ENCODE data around the gene DPY30.
A peak's percentile ranks its signal among the peaks of the same experiment; 100 is the strongest.

DPY30 gene

DNA sequence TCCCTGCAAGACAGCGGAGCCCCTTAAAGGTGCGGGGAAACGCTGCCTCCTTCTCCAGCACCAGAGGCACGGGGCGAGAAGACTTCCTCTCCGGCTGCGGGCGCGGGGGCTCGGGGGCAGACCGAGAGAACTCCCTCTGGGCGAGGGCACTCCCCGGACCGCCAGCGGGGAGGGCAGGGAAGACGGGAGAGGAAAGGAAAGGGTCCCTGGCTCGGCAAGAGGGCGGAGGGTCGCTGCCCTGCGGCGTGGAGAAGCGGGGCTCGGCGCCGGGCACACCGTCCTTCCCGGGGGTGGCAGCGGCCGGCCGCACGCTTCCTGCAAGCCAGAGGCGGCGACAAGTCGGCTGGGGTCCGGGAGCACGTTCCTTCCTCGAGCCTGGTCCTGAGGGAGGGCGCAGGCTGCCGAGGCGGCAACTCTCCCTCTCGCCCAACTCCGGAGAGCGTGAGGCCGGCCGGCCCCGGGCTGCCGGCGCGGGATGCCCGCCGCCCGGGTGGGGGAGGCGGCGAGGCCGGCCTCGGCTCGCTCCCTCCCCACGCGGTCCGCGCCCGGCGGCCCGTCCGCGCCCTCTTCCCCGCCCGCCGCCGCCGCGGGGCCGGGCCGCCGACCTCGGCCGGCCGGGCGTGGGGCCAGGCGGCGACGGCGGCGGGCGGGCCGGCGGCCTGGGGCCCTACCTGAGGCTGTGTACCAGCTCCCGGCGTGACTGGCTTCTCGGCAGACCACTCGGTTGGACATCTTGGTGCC is 29.9 kb downstream of the DPY30 start:
- DNase-seq (ENCODE audit: low read depth): no peak

DNA sequence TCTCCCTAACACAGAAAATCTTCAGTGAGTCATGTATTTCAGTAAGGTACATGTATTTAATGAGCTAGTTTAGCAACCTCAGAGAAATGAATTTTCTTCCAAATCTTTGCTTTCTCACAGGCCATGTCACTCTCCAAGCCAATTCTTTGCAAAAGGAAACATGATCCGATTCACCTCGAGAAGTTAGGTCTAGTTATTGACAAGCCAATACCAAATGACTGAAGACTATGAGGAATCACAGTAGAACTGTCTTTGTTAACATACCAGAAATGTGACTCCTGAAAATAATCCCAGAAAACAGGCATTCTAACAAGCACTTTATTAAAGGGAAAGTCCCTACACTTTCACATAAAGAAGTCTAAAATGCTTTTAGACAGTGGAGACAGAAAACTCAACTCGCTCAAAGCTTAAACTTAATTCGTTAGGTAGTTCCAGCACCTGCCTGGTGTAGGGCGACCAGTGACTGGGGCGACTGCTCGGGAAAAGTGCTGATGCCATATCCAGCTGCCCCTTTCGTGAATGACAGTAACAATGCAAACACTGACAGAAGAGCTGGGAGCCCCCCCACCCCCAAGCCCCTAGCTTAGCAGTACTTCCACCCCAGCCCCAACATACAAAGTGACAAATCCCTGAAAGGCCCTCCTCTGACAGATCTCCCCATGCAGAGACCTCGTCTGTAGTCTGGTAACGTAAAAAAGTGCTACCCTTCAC is 30.6 kb downstream of the DPY30 start:
- no peak for DNase-seq (ENCODE audit: low read depth)

DNA sequence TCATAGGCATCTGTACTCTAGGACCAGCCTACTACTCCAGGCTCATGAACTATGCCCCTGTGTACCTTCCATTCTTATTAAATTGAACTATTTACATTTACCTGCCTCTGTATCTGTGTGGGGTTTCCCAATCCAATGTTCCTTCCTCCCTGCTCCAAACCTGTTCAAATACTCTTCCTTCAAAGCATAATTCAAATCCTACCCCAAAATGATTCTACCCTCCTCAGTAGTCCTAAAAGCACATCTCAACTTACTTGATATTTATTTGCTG is 32.5 kb downstream of the DPY30 start:
- DNase-seq (ENCODE audit: low read depth): no peak

DNA sequence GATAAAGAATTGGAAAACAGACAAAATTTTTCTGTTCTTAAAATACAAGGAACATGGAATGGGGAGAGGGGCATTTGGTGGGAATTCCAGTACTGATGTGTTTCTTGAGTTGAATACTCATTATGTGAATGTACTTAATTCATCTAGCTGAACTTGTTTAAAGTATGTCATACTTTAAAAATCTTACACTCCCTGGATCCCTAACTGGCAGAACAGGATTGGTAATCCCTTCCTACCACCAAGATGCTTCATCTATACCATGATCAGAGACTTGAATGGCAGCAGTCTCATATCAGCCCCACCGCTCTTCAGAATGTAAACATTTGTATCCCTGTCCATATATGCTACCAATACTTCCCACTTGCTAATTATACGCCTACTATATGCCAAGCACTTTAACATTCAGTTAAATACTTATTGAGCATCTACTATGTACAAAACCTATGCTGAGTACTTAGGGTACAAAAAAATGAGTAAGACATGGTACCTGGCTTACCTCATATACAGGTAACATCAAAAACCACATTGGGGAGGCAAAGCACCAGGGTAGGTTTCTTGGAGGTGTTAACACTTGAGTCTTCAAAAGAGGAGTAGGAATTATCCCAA is 34.1 kb downstream of the DPY30 start:
- DNase-seq (ENCODE audit: low read depth): no peak

DNA sequence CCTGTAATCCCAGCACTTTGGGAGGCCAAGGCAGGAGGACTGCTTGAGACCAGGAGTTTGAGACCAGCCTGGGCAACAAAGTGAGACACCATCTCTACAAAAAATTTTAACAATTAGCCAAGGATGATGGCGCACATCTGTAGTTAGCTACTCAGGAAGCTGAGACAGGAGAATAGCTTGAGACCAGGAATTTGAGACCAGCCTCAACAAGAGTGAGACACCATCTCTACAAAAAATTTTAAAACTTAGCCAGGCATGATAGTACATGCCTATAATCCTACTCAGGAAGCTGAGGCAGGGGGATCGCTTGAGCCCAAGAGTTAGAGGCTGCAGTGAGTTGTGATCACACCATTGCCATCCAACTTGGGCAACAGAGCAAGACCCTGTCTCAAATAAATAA is 35.8 kb downstream of the DPY30 start:
- DNase-seq (ENCODE audit: low read depth): no peak

DNA sequence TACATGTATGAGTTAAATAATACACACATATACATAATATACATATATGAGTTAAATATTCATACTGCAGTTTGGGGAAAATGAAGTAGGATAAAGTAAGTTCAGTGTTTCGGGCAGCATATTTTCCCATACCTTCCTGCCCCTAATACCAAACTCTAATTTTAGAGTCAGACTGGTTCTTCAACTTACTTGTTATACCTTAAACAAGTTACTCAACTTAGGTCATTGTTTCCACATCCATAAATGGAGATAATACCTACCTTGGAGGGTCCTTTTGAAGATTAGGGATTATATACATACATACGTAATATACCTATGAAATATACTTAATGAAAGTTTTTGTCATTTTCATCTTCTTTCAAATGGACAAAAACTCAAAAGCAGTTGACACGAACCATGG is 37.2 kb downstream of the DPY30 start:
- no peak for DNase-seq (ENCODE audit: low read depth)

DNA sequence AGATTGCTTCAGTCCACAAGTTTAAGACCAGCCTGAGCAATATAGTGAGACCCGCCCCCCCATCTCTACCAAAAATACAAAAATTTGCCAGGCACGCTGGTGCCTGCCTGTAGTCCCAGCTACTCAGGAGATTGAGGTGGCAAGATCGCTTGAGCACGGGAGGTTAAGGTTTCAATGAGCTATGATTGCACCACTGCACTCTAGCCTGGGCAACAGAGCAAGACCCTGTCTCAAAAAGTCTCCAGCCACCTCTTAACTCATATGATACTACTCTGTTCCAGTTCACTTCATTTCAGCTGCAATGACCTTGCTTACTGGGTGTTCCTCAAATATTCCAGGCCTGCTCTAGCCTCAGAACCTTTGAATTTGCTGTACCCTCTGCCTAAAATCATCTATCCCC is 40.2 kb downstream of the DPY30 start:
- no peak for DNase-seq (ENCODE audit: low read depth)

DNA sequence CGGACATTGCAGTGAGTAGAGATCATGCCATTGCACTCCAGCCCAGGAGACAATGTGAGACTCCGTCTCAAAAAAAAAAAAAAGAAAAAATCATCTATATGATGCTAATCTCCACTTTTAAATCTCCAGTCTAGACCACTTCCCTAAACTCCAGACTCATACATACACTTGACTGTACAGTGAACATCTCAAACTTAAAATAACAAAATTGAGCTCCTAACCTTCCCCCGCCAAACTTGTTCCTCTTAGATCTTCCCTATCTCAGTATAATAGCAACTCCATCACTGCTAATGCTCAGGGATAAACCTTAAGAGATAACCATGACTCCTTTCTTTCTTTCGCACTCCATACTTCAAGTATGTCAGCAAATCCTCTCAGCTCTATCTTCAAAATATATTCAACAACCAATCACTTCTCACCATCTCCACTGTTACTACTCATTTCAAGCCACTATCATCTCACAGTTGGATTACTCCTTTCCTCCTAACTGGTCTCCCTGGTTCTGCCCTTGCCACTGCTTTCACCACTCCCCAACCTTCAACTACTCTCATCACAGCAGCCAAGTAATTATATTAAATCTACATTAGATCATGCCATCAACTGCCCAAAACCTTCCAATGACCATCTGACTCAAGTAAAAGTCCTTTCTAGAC is 40.7 kb downstream of the DPY30 start:
- DNase-seq (ENCODE audit: low read depth): no peak

DNA sequence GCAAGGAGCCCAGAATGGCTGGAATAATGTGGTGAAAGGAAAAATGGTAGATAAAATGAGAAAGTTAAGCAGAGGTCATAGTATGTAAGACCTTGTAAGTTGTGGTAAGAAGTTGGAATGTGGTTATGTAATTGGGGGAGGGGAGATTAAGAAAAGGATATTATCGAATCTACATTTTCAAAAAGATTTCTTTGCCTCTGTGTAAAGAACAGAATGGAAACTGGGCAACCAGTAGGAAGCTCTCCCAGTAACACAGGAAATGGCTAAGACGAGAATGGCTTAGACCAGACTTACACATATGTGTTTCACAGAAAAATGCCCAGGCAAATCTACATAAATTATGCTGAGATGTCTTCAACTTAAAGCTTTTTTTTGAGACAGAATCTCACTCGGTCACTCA is 42.0 kb downstream of the DPY30 start:
- no peak for DNase-seq (ENCODE audit: low read depth)

DNA sequence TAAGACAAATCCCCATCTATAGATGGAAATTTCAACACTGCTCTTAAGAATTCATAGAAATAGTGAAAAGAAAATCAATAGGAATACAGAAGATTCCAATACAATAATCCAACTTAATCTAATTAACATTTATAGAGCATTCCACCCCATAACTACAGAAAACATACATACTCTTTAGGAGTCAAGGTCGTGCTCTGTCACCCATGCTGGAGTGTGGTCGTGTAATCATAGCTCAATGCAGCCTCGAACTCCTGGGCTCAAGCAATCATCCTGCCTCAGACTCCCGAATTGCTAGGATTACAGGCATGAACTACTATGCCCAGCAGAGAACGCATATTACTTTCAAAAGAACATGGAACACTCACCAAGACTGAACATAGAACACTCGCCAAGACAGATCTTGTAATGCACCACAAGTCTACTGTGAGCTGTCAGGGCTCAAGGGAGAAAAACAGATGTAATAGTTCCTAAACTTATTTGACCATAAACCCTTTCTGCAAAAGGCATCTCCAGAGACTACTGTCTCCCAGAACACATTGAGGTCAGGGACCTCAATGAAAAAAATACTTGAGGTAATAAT is 42.9 kb downstream of the DPY30 start:
- no peak for DNase-seq (ENCODE audit: low read depth)

DNA sequence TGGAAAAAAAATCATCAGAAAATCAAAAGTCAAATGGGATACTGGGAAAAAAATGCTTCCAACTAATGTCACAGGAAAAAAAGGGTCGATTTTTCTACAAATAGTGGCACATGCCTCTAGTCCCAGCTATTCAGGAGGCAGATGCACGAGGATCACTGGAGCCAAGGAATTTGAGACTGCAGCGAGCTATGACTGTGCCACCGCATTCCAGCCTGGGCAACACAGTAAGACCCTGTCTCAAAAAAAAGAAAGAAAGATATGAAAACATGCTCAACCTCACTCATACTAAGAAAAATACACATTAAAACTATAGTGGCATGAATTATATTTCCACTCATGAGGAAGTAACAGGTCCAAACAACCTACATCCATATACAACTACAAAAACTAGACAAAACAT is 46.7 kb downstream of the DPY30 start:
- DNase-seq (ENCODE audit: low read depth): no peak

DNA sequence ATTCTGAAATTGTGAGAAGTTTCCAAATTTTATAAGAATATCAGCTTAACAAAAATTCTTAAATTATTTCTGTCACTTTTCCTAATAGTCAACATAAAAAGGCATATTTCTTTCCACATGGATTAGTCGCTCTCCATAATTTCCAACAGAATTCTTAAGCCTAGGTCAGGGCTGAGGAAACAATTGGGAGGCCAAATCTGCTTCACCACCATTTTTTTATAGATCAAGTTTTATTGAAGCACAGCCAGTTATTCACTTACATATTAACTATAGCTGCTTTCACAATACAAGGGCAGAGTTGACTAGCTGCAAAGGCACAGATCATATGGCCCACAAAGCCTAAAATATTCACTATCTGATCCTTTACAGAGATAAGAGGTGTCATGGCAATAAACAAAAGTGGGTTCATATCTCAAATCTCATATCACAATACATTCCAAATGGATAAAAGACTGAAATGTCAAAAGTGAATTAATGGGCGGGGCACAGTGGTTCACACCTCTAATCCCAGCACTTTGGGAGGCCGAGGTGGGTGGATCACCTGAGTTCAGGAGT is 47.5 kb downstream of the DPY30 start:
- DNase-seq (ENCODE audit: low read depth): no peak

DNA sequence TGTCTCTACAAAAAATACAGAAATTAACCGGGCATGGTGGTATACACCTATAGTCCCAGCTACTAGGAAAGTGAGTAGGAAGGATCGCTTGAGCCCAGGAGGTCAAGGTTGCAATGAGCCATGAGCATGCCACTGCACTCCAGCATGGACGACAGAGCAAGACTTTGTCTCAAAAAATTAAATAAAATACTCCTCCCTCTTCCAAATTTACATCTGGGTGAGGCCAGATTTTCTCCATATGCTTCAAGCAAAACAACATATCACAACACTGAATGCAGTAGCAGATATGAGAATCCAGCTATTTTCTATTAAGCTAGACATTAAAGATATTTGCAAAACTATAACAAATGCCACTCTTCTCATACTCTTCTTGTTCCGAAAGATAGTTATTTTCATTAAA is 49.7 kb downstream of the DPY30 start:
- no peak for DNase-seq (ENCODE audit: low read depth)

DNA sequence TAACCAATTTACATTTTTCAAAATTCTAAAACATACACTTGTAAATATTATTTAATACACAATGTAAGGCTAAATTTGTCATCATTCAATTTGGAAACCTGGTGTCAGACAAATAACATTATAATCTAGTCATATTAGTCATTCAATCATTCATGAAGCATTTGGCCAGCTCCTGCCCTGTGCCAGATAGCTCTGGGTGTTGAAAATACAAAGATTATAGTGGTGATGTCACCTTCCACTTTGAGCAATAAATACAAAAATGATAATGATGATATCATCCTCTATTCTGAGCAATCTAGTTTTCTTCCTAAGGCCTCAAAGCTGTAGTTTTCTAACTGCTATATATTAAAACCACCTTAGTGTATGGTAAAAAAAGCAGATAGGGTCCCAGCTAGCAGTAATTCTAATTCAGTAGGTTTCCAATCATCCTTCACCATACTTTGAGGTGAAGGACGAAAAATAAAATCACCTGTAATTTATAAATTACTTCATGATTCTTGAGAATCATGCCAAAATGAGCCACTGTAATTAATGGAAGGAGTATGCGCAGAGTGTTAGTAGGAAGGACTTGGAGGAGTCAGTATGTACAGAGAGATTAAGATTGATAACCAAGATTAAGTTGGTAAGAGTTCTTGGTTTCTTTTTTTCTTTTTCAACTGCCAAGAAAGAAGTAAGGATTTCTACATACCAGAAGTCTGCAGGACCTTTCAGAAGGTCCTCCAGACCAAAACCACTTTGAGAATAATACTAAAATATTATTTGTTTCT is 52.0 kb downstream of the DPY30 start:
- peak; percentile 28 for DNase-seq (ENCODE audit: low read depth)

DNA sequence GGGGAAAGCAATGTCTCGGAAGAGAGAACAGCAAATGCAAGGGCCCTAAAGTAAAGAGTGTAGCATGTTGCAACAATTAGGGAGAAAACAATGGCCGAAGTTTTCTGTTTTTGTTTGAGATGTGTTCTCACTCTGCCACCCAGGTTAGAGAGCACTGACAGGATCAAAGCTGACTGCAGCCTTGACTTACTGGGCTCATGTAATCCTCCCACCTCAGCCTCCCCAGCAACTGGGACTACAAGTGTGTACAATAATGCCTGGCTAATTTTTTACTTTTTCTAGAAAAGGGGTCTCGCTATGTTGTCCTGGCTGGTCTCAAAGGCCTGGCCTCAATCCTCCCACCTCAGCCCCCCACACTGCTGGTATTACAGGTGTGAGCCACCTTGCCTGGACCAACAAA is 52.7 kb downstream of the DPY30 start:
- DNase-seq (ENCODE audit: low read depth): no peak

DNA sequence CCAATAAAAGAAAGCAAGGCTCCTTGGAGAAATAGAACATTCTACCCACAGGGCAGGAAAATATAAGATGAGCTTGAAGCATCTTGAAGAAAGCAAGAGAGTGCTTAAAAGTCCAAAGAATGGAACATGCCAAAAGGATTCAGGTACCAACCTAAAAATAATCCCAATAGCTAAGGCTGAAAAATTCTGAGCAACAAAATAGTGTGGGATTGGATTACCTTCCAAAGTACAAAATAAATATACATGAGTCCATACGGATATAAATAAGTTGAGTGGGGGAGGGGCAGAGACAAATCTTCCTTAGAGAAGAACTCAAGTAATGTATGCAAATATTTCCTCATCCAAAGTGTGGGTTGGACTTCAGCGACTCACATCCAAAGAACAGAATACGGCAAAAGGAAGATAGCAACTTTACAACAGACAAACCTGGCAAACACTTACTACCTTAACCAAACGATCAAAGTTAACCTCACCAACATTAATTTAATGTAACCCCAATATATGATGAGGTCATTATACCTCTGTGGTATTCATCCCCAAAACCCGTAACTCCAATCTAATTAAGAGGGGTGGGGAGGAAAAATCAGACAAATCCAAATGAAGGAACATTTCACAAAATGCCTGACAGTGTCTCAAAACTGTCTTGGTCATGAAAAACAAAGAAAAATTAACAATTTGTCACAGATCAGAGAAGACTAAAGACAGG is 55.7 kb downstream of the DPY30 start:
- DNase-seq (ENCODE audit: low read depth): no peak

DNA sequence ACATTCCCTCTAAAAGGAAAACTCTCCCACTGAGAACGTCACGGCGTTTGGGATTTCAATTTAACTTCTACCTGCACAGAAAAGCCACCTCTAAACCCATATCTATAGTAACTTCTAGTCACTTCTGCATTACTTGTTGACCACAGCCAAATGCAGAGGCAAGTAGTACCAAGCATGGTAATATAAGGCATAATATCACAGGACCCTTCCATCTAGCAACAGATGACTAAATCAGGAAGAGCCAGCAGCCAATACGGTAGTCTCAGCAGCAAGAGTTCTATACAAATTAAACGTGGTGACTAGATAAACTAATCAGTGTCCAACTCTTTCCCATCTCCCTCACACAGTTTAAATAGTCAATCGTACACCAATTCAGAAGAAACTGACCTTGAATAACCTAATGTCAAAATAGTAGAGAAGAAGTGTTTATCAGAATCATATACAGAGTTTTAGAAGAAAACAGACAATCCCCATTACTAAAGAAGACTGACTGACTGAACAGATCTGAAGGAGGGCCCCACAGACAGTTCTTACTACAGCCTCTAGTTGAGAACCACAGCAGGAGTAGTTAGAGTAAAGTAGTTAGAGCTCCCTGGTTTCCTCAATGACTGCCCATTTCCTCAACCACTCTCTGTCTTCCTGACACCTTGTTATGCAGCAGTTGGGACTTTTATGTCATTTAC is 58.8 kb downstream of the DPY30 start:
- DNase-seq (ENCODE audit: low read depth): no peak

DNA sequence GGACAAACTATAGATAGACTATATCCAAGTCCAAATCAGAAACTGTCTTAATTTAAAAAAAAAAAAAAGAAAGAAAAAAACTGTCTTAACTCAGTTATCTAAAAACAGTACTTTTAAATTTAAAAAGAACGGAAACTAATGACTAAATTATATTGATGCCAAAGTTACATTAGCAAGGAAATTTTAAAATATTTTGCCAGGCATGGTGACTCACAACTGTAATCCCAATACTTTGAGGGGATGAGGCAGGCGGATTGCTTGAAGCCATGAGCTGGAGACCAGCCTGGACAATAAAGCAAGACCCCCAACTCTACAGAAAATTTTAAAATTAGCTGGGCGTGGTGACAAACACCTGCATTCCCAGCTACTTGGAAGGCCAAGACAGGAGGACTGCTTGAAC is 59.6 kb downstream of the DPY30 start:
- DNase-seq (ENCODE audit: low read depth): no peak

DNA sequence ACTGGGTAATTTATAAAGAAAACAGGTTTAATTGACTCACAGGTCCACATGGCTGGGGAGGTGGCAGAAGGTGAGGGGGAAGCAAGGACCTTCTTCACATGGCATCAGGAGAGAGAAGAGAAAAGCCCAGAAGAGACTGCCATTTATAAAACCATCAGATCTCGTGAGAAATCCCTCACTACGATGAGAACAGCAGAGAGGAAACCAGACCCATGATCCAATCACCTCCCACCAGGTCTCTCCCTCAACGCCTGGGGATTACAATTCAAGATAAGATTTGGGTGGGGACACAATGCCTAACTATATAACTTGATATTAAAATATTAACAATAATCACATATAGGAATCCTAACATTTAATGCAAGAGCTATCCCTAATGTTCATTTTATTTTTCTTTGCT is 60.6 kb downstream of the DPY30 start:
- no peak for DNase-seq (ENCODE audit: low read depth)

DNA sequence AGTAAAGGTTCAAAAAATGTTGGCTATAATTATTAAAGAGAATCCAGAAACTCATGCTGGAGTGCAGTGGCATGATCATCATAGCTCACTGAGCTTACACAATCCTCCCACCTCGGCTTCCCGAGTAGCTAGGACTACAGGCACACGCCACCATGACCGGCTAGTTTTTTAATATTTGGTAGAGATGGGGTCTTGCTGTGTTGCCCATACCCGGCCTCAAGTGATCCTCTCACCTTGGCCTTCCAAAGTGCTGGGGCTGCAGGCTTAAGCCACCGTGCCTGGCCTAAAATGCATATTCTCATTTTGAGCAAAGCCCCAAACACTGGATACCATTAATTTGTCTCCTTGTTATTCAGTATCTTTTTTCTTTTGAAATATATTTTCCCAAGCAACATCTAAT is 61.2 kb downstream of the DPY30 start:
- no peak for DNase-seq (ENCODE audit: low read depth)
